ENCODE measurements around the gene PLIN1.

- TF ChIP-seq POLR2A (IDR thresholded peaks at IDR 0.05) (no peak), CTCF (IDR thresholded peaks at IDR 0.05) (no peak)
Measured at GRCh38 chr15:89659295-89659694, 19.9 kb downstream of the PLIN1 start.

Measured in body of pancreas (tissue), 4 donors.